A549 (cell line): ENCODE data around the gene MUC5AC.
"Not testable (repeated sequence)": the region's sequence is repeated elsewhere in the genome, so short reads cannot be mapped to it uniquely, and the experiment has no call there.

Experiments
- CBX8 ChIP-seq: fragments of 200-600 bp; sonication (generic); IDR thresholded peaks from 2 replicates; pipeline ENCODE4 v1.6.1; 2016
- EP300 ChIP-seq, 2 experiments: fragments of >200 bp; sonication (Bioruptor Twin); formaldehyde crosslinking; IDR thresholded peaks; 2 replicates in 1 of 2; 3 replicates in 1 of 2; pipeline ENCODE4 v1.6.1; 2016 to 2017
- HOXB5 ChIP-seq: fragments of 250-450 bp; sonication (Bioruptor Pico); IDR thresholded peaks from 2 replicates; pipeline ENCODE4 v1.5.0; 2020; ENCODE audit warnings: mild to moderate bottlenecking, moderate library complexity
- MAZ ChIP-seq: fragments of 150-350 bp; IDR thresholded peaks from 2 replicates; pipeline ENCODE4 v1.6.1; 2014; ENCODE audit warnings: antibody characterized with exemption, low read depth, low read length, borderline replicate concordance
- RAD21 ChIP-seq, 2 experiments: fragments of >200 bp in 1 of 2; sonication (Bioruptor Twin) in 1 of 2; formaldehyde crosslinking in 1 of 2; IDR thresholded peaks in 1 of 2; conservative IDR thresholded peaks in 1 of 2; 2 replicates in 1 of 2; 3 replicates in 1 of 2; pipeline ENCODE4 v1.6.1; 2012 to 2018; ENCODE audit warnings: inconsistent platforms in 1 of 2
- ZNF302 ChIP-seq: fragments of 250-450 bp; sonication (Bioruptor Pico); IDR thresholded peaks from 2 replicates; pipeline ENCODE4 v1.9.0; 2021; ENCODE audit warnings: inconsistent platforms, mild to moderate bottlenecking, moderate library complexity
- ZSCAN20 ChIP-seq: fragments of 250-450 bp; sonication (Bioruptor Pico); IDR thresholded peaks from 2 replicates; pipeline ENCODE4 v1.8.0; 2022; ENCODE audit warnings: mild to moderate bottlenecking, moderate library complexity
- TF ChIP-seq, protein P1 (sequence below): fragments of >200 bp; sonication (Bioruptor Twin); formaldehyde crosslinking; IDR thresholded peaks from 3 replicates; pipeline ENCODE4 v1.5.1; 2016
- TF ChIP-seq, protein P2 (sequence below): fragments of 200-600 bp; sonication (generic); IDR thresholded peaks from 2 replicates; pipeline ENCODE4 v1.6.1; 2016; ENCODE audit warnings: antibody characterized with exemption, mild to moderate bottlenecking, moderate library complexity
- TF ChIP-seq, protein P3 (sequence below): IDR thresholded peaks from 2 replicates; pipeline ENCODE4 v1.6.1; 2012

DNA sequence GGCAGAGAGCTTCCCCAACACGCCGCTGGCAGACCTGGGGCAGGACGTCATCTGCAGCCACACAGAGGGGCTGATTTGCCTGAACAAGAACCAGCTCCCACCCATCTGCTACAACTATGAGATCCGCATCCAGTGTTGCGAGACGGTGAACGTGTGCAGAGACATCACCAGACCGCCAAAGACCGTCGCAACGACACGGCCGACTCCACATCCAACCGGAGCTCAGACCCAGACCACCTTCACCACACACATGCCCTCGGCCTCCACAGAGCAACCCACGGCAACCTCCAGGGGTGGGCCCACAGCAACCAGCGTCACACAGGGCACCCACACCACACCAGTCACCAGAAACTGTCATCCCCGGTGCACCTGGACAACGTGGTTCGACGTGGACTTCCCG, 26.4 kb downstream of the MUC5AC start:
- TF ChIP-seq EP300 (IDR thresholded peaks at IDR 0.05); ZSCAN20 (CRISPR knock-in tag); HOXB5; MAZ; RAD21 (conservative IDR thresholded peaks at IDR 0.05 in 1 of 2, IDR thresholded peaks at IDR 0.05 in 1 of 2); ZNF302; CBX8: not testable (repeated sequence)
- TF ChIP-seq, protein P1, sequence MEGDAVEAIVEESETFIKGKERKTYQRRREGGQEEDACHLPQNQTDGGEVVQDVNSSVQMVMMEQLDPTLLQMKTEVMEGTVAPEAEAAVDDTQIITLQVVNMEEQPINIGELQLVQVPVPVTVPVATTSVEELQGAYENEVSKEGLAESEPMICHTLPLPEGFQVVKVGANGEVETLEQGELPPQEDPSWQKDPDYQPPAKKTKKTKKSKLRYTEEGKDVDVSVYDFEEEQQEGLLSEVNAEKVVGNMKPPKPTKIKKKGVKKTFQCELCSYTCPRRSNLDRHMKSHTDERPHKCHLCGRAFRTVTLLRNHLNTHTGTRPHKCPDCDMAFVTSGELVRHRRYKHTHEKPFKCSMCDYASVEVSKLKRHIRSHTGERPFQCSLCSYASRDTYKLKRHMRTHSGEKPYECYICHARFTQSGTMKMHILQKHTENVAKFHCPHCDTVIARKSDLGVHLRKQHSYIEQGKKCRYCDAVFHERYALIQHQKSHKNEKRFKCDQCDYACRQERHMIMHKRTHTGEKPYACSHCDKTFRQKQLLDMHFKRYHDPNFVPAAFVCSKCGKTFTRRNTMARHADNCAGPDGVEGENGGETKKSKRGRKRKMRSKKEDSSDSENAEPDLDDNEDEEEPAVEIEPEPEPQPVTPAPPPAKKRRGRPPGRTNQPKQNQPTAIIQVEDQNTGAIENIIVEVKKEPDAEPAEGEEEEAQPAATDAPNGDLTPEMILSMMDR: not testable (repeated sequence)
- TF ChIP-seq, protein P2, sequence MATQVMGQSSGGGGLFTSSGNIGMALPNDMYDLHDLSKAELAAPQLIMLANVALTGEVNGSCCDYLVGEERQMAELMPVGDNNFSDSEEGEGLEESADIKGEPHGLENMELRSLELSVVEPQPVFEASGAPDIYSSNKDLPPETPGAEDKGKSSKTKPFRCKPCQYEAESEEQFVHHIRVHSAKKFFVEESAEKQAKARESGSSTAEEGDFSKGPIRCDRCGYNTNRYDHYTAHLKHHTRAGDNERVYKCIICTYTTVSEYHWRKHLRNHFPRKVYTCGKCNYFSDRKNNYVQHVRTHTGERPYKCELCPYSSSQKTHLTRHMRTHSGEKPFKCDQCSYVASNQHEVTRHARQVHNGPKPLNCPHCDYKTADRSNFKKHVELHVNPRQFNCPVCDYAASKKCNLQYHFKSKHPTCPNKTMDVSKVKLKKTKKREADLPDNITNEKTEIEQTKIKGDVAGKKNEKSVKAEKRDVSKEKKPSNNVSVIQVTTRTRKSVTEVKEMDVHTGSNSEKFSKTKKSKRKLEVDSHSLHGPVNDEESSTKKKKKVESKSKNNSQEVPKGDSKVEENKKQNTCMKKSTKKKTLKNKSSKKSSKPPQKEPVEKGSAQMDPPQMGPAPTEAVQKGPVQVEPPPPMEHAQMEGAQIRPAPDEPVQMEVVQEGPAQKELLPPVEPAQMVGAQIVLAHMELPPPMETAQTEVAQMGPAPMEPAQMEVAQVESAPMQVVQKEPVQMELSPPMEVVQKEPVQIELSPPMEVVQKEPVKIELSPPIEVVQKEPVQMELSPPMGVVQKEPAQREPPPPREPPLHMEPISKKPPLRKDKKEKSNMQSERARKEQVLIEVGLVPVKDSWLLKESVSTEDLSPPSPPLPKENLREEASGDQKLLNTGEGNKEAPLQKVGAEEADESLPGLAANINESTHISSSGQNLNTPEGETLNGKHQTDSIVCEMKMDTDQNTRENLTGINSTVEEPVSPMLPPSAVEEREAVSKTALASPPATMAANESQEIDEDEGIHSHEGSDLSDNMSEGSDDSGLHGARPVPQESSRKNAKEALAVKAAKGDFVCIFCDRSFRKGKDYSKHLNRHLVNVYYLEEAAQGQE: not testable (repeated sequence)
- TF ChIP-seq, protein P3, sequence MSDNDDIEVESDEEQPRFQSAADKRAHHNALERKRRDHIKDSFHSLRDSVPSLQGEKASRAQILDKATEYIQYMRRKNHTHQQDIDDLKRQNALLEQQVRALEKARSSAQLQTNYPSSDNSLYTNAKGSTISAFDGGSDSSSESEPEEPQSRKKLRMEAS: not testable (repeated sequence)
